ENCODE measurements around the gene LYVE1.

Gene LYVE1

DNA sequence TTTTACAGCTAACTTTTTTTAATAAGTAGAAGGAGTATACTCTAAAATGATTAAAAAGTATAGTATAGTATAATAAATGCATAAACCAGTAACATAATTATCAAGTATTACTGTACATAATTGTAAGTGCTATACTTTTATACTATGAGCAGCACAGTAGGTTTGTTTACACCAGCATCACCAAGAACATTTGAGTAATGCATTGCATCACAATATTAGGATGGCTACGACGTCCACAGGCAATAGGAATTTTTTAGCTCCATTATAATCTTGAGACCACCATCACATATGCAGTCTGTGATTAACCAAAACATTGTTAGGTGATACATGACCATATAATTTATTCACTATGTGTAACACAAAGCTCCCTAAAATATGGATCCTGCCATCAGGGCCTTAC is 47.9 kb downstream of the LYVE1 start:
- no peak for DNase-seq

DNA sequence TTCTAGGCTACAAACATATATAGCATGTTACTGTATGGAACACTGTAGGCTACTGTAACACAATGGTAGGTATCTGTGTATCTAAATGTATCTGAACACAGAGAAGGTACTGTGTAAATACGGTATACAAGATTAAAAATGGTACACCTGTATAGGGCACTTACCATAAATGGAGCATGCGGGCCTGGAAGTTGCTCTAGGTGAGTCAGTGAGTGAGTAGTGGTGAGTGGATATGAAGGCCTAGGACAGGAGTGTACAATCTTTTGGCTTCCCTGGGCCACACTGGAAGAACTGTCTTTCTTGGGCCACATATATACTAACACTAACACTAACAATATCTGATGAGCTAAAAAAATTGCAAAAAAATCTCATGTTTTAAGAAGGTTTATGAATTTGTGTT is 48.8 kb downstream of the LYVE1 start:
- no peak for DNase-seq

DNA sequence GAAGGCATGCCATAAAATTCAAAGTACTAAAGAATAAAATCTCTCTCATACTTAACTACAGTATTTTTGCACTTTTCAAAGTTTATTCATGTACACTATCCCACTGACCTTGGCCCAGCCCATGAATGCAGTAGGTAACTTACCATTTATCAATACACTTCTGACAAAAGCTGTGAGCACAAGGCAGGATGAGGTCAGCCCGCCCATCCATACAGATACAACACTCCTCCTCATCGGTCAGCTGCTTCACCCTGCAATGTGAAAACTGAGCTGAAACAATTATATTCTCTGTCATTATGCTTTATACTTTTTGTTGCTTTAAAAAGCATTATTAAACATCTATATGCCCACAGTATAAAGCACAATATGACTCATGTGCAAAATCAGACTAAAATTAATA is 49.6 kb downstream of the LYVE1 start:
- no peak for DNase-seq

DNA sequence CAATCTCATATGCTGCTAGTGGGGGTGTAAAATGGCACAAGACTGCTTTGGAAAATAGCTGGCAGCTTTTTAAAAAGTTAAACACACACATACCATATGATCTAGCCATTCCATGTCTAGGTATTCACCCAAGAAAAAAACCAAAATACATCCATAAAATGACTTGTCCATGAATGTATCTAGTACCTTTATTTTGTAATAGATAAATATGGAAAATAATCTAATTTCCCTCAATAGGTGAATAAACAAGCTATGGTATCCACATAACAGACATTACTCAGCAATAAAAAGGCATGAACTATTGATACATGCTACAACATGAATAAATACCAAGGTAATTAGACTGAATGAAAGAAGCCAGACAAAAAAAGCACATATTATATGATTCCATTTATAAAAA is 50.3 kb downstream of the LYVE1 start:
- DNase-seq = no peak

DNA sequence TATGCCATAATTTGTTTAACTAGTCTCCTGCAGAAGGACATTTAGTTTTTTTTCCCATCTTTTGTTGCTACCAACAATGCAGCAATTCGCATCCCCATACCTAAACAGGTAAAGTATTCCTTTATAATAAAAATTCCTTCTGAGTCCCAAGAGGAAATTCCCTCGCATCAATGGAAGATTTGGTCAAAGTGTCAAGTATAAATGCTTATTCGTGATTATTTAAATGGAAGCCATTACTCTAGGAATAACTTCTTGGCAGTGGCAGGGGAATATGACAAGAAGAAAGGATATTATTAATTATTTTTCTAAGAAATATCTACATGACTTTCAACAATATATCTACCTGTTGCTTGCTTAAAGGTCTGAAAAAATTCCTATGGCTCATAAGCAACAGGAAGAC is 53.0 kb downstream of the LYVE1 start:
- DNase-seq = no peak

DNA sequence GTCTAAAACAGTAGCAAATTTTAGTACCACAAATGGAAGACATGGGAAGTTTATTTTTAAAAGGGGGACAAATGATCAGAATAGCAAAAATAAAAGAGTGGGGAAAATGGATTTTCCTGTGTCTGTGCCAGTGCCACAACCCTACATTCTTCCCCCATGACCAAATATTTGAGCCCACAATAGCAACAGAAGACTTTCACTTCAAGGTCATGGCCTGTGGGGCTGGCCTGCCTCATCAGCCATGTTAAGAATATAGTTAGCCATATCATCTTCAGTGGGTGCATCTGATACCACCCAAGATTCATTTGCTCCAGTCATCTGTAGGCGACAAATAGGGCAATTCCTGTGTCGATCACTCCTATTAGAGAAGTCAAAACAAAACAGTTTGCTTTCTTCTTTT is 53.8 kb downstream of the LYVE1 start:
- DNase-seq = no peak

DNA sequence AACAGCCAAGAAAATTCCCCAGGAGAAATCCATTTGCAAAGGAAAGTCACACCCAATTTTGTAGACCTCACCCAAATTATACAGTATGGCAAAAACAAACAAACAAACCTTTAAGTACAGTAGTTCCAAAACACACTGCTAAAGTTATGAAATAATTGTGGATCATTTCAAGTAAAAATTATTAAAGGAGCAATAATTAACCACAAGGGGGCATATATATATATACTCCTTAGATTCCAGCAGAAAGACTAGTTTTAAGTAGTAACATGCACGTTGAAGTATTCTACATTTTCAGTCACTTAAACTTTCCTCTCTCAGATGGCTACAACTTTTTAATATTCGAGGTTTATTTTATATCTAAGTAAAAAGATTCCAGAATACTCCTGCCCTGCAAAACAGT is 54.3 kb downstream of the LYVE1 start:
- DNase-seq = peak; percentile 71

DNA sequence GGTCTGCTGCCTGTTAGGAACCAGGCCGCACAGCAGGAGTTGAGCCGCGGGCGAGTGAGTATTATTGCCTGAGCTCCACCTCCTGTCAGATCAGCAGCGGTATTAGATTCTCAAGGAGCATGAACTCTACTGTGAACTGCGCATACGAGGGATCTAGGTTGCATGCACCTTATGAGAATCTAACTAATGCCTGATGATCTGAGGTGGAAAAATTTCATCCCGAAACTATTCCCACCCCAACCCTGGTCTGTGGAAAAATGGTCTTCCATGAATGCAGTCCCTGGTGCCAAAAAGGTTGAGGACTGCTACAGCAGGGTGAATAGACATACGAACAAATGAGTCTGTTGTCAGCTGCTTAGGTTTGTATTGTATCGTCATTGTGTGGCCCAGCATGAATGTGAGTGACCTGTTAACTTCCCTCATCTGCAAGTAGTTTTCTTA is 57.3 kb downstream of the LYVE1 start:
- DNase-seq = no peak
